NCI-H1048 (cell line): ENCODE measurements around the gene HRH3.

Experiments used
- DNase-seq: peaks from one replicate; lab custom pipeline; 2025; lab: John Stamatoyannopoulos, UW

HRH3 gene

DNA sequence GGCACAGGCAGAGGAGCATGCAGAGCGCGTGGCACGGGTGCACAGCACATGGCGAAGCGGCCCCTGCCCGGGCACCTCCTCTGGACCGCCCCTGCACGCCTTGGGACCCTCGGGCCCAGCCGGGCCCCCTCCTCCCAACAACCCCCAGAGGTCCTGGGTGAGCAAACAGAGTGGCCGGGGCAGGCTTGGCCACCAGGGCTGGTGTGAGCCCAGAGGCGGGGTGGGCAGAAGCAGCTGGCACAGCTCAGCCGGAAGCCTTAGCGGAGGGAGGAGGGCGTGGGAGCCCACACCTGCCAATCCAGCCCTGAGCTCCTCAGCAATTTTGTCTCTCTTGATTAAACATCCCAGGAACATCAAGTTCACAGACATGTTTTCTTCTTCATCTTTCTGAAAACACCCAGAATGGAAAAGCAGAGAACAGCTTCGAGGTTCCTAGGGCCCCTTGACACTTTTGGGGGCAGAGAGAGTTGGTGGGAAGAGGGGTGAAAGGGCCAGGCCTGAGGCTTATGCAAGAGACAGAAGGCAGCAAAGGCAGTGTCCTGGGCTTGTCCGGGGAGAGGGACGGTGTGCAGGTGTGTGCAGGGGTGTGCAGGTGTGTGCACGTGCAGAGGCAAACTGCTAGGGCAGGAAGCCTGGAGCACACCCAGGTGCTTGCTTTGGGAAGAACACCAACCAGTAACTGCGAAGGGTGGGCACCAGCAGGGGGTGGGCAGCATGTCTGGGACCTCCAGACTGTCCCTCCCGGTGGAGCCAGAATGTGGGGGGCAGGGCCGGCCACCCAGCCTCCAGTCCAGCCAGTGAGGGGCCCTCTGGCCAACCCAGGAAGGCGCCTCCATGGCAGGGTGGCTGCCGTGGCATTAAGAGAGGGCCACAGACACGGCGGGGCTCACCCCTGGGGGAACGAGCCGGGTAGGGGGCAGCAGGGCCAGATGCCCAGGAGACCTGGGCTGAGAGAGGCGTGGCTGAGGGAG is 4.8 kb downstream of the HRH3 start:
- no peak for DNase-seq

GRCh38 chr20:62214067-62214466 is 6.0 kb downstream of the HRH3 start:
- DNase-seq, result no peak

GRCh38 chr20:62212299-62212698 is 7.8 kb downstream of the HRH3 start:
- DNase-seq, result no peak

DNA sequence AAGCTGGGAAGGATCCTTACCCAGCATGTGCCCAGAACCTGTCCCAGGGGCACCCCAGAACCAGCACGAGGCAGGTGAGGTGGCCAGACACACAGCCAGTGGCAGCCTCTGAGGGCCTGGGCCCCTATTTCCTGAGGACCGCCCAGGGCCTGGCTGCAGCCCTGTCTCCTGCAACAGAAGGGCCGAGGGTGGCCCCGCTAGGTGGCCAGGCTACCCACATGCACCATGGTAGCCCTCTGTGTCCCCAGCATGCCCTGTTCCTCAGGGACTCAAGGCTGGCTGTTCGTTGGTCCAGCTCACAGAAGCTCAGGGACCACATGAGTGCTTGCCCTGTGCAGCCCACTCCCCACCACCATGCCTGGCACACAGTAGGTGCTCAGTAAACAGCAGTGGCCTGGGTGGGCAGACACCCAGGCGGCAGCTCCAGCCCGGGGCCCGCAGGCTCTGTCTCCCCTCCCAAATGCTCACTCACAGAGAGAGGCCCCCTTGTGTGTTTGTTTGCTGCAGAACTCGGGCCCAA is 8.2 kb downstream of the HRH3 start:
- no peak for DNase-seq

- no peak for DNase-seq
These were observed 8.9 kb downstream of the HRH3 start for GRCh38 chr20:62211216-62211615.

DNA sequence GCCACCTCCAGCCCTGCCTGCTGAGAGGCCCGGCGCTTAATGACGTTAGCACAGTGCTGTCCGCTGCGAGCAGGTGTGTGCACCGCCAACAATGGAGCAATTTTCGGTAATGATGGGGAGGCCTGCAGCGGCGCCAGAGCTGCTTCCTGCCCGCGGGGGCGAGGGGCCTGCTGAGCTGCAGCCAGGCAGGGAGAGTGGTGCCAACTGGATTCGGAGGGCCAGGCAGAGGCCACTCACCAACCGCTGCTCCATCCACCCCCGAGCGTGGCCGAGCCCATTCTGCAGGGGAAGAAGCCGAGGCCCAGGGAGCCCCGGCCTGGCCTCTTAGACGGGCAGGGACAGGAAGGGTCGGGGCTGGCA is 9.6 kb downstream of the HRH3 start:
- no peak for DNase-seq

DNA sequence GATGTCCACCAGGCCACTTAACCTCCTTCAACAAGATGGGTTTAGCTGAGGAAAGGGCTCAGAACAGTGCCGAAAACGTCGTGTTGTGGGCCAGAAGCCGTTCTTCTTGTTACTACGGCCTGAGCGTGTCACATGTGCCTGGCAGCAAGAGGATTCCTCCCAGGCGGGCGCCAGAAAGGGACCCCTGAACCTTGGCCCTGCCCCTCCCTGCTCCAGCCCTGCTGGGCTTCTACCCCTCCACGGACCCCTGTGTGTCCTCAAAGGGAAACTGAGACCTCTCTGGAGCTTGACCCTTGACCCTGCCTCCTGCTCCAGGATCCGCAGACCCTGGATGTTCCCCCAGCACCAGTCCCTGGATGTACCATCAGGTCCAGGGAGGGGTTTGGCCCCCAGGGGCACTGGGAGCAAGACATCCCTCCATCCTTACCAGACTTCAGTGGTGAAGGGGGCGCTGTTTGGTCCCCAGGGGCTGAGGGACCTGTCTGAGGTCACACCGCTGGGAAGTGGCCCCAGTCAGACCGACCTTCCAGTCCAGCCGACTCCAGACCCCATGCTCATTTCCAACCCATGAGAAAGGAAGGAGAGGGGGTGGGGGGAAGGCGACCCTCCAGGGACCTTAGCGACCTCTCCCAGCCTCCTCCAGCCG is 10.1 kb downstream of the HRH3 start:
- no peak for DNase-seq

DNA sequence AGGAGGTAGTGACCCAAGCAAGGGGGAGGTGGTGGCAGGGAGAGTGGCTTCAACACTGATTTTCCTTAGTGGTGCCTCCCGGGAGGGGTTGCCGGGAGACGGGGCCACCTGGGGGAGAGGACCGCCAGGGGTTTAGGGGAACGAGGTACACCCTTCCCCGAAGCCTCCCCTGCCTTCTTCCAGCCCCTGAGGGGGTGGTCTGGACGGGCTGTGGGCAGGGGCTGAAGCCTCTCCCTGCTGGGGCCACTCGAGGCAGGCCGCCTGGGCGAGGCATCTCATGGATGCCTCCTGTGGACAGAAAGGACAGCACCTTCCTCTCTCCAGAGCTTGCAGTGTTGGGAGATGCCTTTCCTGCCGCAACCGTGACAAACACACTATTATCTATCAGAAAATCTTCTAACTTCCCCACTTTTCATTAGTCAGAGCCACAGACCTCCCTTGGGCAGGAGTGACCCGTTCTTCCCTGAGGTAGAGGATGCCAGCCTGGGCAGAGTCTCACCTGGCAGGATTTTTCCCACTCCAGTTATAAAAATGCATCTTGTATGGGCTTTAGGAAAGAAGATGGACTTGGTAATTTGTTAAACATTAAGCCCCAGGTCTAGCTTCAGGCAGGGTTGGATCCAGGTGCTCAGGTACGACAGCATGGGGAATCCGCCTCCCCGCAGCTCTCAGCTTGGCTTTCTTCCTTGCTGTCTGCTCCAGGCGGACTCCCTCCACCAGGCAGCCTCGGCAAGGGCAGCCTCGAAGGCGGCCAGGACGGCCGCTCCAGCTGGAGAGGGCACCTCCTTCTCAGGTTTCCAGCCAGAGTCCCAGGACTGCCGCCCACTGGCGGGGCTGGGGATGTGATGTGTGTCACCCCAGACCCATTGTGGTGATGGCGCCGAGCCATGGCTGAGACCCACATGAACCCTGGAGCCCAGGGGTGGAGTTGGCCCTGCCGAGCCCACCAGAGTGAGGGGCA is 11.0 kb downstream of the HRH3 start:
- no peak for DNase-seq

DNA sequence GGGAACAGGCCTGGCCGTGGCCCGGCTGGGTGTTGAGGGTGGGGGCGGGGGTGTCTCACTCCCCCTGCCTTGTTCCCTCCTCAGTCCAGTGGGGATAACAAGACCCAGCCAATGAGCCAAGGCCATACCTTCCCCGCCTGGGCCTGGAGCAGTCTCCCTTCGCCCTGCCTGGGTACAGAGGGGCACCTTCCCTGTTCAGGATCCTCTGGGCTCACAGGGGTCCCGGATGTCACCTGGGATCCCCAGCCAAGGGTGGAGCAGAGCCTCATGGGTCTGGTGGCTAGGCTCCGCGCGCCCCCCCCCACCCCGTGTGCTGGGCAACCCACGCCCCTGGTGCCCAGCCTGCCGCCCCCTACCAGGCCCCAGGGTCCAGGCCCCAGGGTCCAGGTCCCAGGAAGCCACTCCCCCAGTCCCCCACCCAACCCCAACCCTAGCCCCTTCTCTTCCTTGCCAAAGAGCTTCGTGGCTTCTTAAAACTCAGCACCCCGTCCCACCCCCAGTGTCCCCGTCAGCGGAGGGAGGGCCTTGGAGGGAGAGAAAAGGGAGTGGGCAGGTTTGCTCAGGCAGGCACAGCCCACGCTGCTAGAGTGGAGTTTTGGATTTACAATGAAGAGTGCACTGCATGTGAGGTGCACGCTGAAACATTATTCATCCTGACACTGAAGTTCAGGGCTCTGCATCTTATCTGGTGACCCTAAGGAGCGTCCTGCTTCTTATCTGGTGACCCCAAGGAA is 11.8 kb downstream of the HRH3 start:
- no peak for DNase-seq

- no peak for DNase-seq
These were observed 13.7 kb downstream of the HRH3 start for GRCh38 chr20:62206388-62206775.

- DNase-seq, result no peak
These were observed 14.3 kb downstream of the HRH3 start for GRCh38 chr20:62205618-62206387.

GRCh38 chr20:62203378-62204030 is 16.6 kb downstream of the HRH3 start:
- DNase-seq, result no peak

GRCh38 chr20:62202676-62203377 is 17.3 kb downstream of the HRH3 start:
- DNase-seq, result no peak

- no peak for DNase-seq
These were observed 18.0 kb downstream of the HRH3 start for GRCh38 chr20:62202083-62202395.

GRCh38 chr20:62201173-62202082 is 18.6 kb downstream of the HRH3 start:
- DNase-seq, result no peak

- DNase-seq, result no peak
These were observed 19.4 kb downstream of the HRH3 start for GRCh38 chr20:62200491-62201172.

DNA sequence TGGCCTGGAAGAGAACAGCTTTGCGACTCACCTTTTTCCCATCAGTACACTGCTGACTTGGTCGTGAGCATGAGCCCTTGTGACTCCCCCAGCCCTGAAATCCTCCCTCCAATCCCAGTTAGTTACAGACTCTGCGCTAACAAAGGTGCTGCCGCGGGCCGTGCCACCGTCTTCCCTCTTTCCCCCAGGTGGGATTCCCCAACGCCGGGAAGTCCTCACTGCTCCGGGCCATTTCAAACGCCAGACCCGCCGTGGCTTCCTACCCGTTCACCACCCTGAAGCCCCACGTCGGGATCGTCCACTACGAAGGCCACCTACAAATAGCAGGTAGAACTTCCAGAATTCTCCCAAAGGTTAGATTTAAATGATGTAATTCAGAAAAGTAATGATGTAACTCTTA is 21.1 kb downstream of the HRH3 start:
- DNase-seq, result no peak

GRCh38 chr20:62198496-62198895 is 21.6 kb downstream of the HRH3 start:
- DNase-seq, result no peak
